Measurements from ENCODE around the gene TSPAN17.

- TF ChIP-seq CTCF (IDR thresholded peaks at IDR 0.05): no peak
- TF ChIP-seq POLR2A (IDR thresholded peaks at IDR 0.05): no peak
Measured at GRCh38 chr5:176694631-176695030, 47.3 kb downstream of the TSPAN17 start.

Measured in esophagus squamous epithelium (tissue), 4 donors.